ENCODE results near the gene KCNMB1. TPM values are rescaled to one million over a fixed set of nuclear protein-coding genes. Genes with fewer than 3 reads are reported as not detected.

KCNMB1 gene
- total and polyA plus RNA-seq, 2 donors (not counting 1 experiment from before 2014, with no cell fraction given): not detected

GRCh38 chr5:170353011-170353761, 36.0 kb downstream of the KCNMB1 start:
- Histone ChIP-seq H3K4me2 (ENCODE audit: extremely low read depth, insufficient read depth, low read length) (no peak overlapping the region), H3K27me3 (ENCODE audit: control insufficient read depth, insufficient read depth, low read length) (no peaks in the 10 kb centered on the region), H3K9ac (ENCODE audit: insufficient read depth, low read length) (no peak overlapping the region), H2AFZ (ENCODE audit: low read length) (no peak overlapping the region), H4K20me1 (ENCODE audit: control insufficient read depth, extremely low read depth, insufficient read depth, low read length) (no peaks in the 10 kb centered on the region), H3K4me3 (replicated peaks in 1 of 4; ENCODE audit: control extremely low read depth in 1 of 4, insufficient read depth in 1 of 4, low read depth in 3 of 4, low read length in 4 of 4) (no peak overlapping the region), H3K9me3 (ENCODE audit: control insufficient read depth, insufficient read depth, low read depth, low read length) (no peaks in the 10 kb centered on the region), H3K36me3 (ENCODE audit: control insufficient read depth, insufficient read depth, low read length) (no peaks in the 10 kb centered on the region), H3K4me1 (ENCODE audit: control insufficient read depth, extremely low read depth, insufficient read depth, low read length) (no peaks in the 10 kb centered on the region), H3K79me2 (ENCODE audit: control insufficient read depth, insufficient read depth, low read length) (no peaks in the 10 kb centered on the region), H3K27ac (ENCODE audit: insufficient read depth, low read length) (no peak overlapping the region)
- no peak for DNase-seq (ENCODE audit: low read depth in 2 of 2)
- TF ChIP-seq CTCF (conservative IDR thresholded peaks at IDR 0.05 in 1 of 2, IDR thresholded peaks at IDR 0.05 in 1 of 2; ENCODE audit: low read depth in 1 of 2, low read length in 2 of 2) (no peak), EZH2 (IDR thresholded peaks at IDR 0.05; ENCODE audit: low read length, missing control alignments) (no peak)

- Histone ChIP-seq H3K4me3 (replicated peaks in 1 of 4; ENCODE audit: control extremely low read depth in 1 of 4, insufficient read depth in 1 of 4, low read depth in 3 of 4, low read length in 4 of 4) (no peak overlapping the region), H2AFZ (ENCODE audit: low read length) (no peak overlapping the region), H3K9ac (ENCODE audit: insufficient read depth, low read length) (no peak overlapping the region), H3K27me3 (ENCODE audit: control insufficient read depth, insufficient read depth, low read length) (no peaks in the 10 kb centered on the region), H3K36me3 (ENCODE audit: control insufficient read depth, insufficient read depth, low read length) (no peaks in the 10 kb centered on the region), H3K79me2 (ENCODE audit: control insufficient read depth, insufficient read depth, low read length) (no peaks in the 10 kb centered on the region), H3K27ac (ENCODE audit: insufficient read depth, low read length) (no peak overlapping the region), H3K9me3 (ENCODE audit: control insufficient read depth, insufficient read depth, low read depth, low read length) (no peaks in the 10 kb centered on the region), H3K4me2 (ENCODE audit: extremely low read depth, insufficient read depth, low read length) (no peak overlapping the region), H4K20me1 (ENCODE audit: control insufficient read depth, extremely low read depth, insufficient read depth, low read length) (no peaks in the 10 kb centered on the region), H3K4me1 (ENCODE audit: control insufficient read depth, extremely low read depth, insufficient read depth, low read length) (no peaks in the 10 kb centered on the region)
- no peak for TF ChIP-seq CTCF (conservative IDR thresholded peaks at IDR 0.05 in 1 of 2, IDR thresholded peaks at IDR 0.05 in 1 of 2; ENCODE audit: low read depth in 1 of 2, low read length in 2 of 2)
- TF ChIP-seq EZH2 (IDR thresholded peaks at IDR 0.05; ENCODE audit: low read length, missing control alignments): no peak
- DNase-seq (ENCODE audit: low read depth in 2 of 2): no peak
Measured at GRCh38 chr5:170348137-170348633, 41.0 kb downstream of the KCNMB1 start.

- H3K27ac ChIP-seq (ENCODE audit: insufficient read depth, low read length): no peak overlapping the region
- H3K4me1 ChIP-seq (ENCODE audit: control insufficient read depth, extremely low read depth, insufficient read depth, low read length): no peaks in the 10 kb centered on the region
- H3K27me3 ChIP-seq (ENCODE audit: control insufficient read depth, insufficient read depth, low read length): no peaks in the 10 kb centered on the region
Measured at GRCh38 chr5:170347022-170347567, 42.1 kb downstream of the KCNMB1 start.

More at GRCh38 chr5:170347022-170347567, 42.1 kb downstream of the KCNMB1 start:
- TF ChIP-seq CTCF (conservative IDR thresholded peaks at IDR 0.05 in 1 of 2, IDR thresholded peaks at IDR 0.05 in 1 of 2; ENCODE audit: low read depth in 1 of 2, low read length in 2 of 2) (no peak), EZH2 (IDR thresholded peaks at IDR 0.05; ENCODE audit: low read length, missing control alignments) (no peak)
- H3K9me3 ChIP-seq (ENCODE audit: control insufficient read depth, insufficient read depth, low read depth, low read length): no peaks in the 10 kb centered on the region
- H3K4me3 ChIP-seq (replicated peaks in 1 of 4; ENCODE audit: control extremely low read depth in 1 of 4, insufficient read depth in 1 of 4, low read depth in 3 of 4, low read length in 4 of 4): no peak overlapping the region
- no peaks in the 10 kb centered on the region for H3K36me3 ChIP-seq (ENCODE audit: control insufficient read depth, insufficient read depth, low read length)
- H4K20me1 ChIP-seq (ENCODE audit: control insufficient read depth, extremely low read depth, insufficient read depth, low read length): no peaks in the 10 kb centered on the region
- no peak for DNase-seq (ENCODE audit: low read depth in 2 of 2)
- H3K9ac ChIP-seq (ENCODE audit: insufficient read depth, low read length): no peak overlapping the region
- H2AFZ ChIP-seq (ENCODE audit: low read length): no peak overlapping the region
- no peak overlapping the region for H3K4me2 ChIP-seq (ENCODE audit: extremely low read depth, insufficient read depth, low read length)
- H3K79me2 ChIP-seq (ENCODE audit: control insufficient read depth, insufficient read depth, low read length): no peaks in the 10 kb centered on the region
